Erythroblast (primary cell): Measurements from ENCODE around the gene UFC1.

Experiments
- GATA1 ChIP-seq: IDR thresholded peaks from 2 replicates; pipeline ENCODE4 v1.6.1; 2011; ENCODE audit warnings: low read depth, mild to moderate bottlenecking, control low read depth, low read length, moderate library complexity
- POLR2A ChIP-seq: IDR thresholded peaks from 2 replicates; pipeline ENCODE4 v1.6.1; 2011; ENCODE audit warnings: mild to moderate bottlenecking, low read length

GRCh38 chr1:161163793-161164192 is 10.0 kb downstream of the UFC1 start:
- TF ChIP-seq POLR2A (no peak), GATA1 (no peak)
